Neural cell (in vitro differentiated cells): ENCODE results near the gene CACNA1B.

Experiments used
- CTCF ChIP-seq: fragments of 450-650 bp; IDR thresholded peaks from 2 replicates; pipeline ENCODE4 v1.5.1; 2014; ENCODE audit warnings: antibody characterized with exemption, mild to moderate bottlenecking, moderate library complexity; ENCODE audit not compliant: poor library complexity, severe bottlenecking
- EP300 ChIP-seq: fragments of 450-650 bp; conservative IDR thresholded peaks from 2 replicates; pipeline ENCODE4 v1.6.1; 2014; ENCODE audit warnings: antibody characterized with exemption, mild to moderate bottlenecking, moderate library complexity; ENCODE audit not compliant: poor library complexity, severe bottlenecking
- EZH2 ChIP-seq: fragments of 200-600, 300-800 bp; shearing (Covaris generic), sonication (generic); IDR thresholded peaks from 2 replicates; pipeline ENCODE4 v1.6.1; 2014; ENCODE audit warnings: antibody characterized with exemption, low read length, borderline replicate concordance, mild to moderate bottlenecking; ENCODE audit not compliant: insufficient read depth, poor library complexity, severe bottlenecking
- POLR2AphosphoS5 ChIP-seq: IDR thresholded peaks from 2 replicates; pipeline ENCODE4 v1.6.1; 2012
- RAD21 ChIP-seq: fragments of 450-650 bp; conservative IDR thresholded peaks from 2 replicates; pipeline ENCODE4 v1.6.1; 2014; ENCODE audit warnings: antibody characterized with exemption, mild to moderate bottlenecking, moderate library complexity

- TF ChIP-seq CTCF (no peak), POLR2AphosphoS5 (no peak), EZH2 (no peak), EP300 (no peak), RAD21 (no peak)
Measured at GRCh38 chr9:137989999-137990715, 112.6 kb downstream of the CACNA1B start.
